Stimulated activated effector memory CD8-positive, alpha-beta T cell treated with anti-CD3 and anti-CD28 coated beads, Interleukin-12 subunit alpha, Interleukin-12 subunit beta, amount 100 ng/mL, for 72 hours (primary cell): Measurements from ENCODE around the gene ZBP1.

ENCODE experiments used
- ATAC-seq: fragments of 150-1000 bp; cut with Tn5 transposase; 2 replicates; pipeline ENCODE4 v1.10.0; 2021
- DNase-seq, 2 donors: peaks; one replicate each; pipeline ENCODE4 v3.0.0; 2021 to 2022; ENCODE audit warnings: low spot score in 2 of 2
- H3K27ac Mint-ChIP-seq: one replicate; pipeline ENCODE4 v1.8.0; 2022; ENCODE audit warnings: mild to moderate bottlenecking, mixed read lengths
- H3K36me3 Mint-ChIP-seq: one replicate; pipeline ENCODE4 v1.8.0; 2022; ENCODE audit warnings: mild to moderate bottlenecking, mixed read lengths
- H3K4me1 Mint-ChIP-seq: one replicate; pipeline ENCODE4 v1.8.0; 2022; ENCODE audit warnings: mixed read lengths
- H3K4me3 Mint-ChIP-seq: one replicate; pipeline ENCODE4 v1.8.0; 2022; ENCODE audit warnings: mild to moderate bottlenecking, mixed read lengths
- H3K9me3 Mint-ChIP-seq: one replicate; pipeline ENCODE4 v1.8.0; 2022; ENCODE audit warnings: mixed read lengths

ZBP1 gene

DNA sequence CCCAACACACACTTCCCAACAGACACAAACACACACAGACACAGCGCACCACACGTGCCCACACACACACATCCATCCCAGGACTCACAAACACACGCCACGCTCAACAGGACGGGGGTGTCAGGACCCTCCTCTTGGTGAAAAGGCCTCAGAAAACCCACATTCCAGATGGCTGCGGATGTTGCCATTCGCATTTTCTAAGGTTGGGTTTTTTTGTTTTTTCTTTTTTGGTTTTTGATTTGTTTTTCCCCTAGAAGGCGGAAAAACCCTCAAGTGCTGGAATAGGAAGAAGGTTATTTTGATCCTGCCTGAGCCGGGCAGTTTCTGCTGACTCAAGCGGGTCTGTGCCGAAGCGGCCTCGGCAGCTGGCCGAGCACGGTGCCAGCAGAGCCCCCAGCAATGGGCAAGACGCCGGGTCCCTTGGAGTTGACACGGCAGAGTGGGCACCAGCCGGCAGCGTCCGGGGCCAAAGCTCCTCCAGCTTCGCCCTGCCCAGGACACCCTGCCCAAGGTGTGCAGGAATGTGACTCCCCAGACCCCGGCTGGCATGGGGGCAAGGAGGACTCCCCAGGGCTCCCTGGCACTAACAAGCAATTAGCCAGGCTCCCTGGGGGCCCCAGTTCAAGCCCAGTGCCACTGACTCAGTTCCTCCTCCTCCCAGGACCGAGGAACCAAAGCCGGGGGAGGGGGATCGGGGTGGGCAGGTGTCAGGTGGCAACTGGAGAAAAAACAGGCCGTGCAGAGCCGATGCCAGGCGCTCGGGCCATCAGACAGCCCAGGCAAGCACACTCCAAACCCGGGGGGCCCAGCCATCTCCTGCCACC, 40.9 kb upstream of the ZBP1 start:
- no peak overlapping the region for H3K27ac Mint-ChIP-seq
- H3K4me3 Mint-ChIP-seq = no peak overlapping the region
- ATAC-seq (no peak), DNase-seq (no peak)
- H3K36me3 Mint-ChIP-seq = no peaks in the 10 kb centered on the region
- no peaks in the 10 kb centered on the region for H3K9me3 Mint-ChIP-seq
- H3K4me1 Mint-ChIP-seq = peaks cover 23% of the 10 kb centered on the region

DNA sequence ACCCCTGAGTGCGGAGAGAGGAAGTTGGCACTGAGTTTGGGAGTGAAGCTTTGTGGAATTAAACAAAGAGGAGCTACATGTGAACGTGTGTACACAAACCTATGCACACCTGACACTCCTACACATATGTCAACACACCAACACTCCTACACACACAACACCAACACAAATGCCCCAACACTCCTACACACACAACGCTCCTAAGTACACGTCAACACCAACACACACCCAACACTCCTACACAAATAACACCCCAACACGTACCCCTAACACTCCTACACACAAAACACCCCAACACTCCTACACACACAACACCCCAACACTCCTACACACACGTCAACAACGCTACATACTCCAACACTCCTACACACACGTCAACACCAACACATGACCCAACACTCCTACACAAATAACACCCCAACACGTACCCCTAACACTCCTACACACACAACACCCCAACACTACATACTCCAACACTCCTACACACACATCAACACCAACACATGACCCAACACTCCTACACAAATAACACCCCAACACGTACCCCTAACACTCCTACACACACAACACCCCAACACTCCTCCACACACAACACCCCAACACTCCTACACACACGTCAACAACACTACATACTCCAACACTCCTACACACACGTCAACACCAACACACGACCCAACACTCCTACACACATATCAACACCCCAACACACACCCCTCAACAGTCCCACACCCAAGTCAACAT, 40.1 kb upstream of the ZBP1 start:
- ATAC-seq = no peak
- Mint-ChIP-seq H3K4me1 (peaks cover 23% of the 10 kb centered on the region), H3K36me3 (no peaks in the 10 kb centered on the region), H3K27ac (no peak overlapping the region), H3K4me3 (no peak overlapping the region), H3K9me3 (no peaks in the 10 kb centered on the region)
- no peak for DNase-seq

DNA sequence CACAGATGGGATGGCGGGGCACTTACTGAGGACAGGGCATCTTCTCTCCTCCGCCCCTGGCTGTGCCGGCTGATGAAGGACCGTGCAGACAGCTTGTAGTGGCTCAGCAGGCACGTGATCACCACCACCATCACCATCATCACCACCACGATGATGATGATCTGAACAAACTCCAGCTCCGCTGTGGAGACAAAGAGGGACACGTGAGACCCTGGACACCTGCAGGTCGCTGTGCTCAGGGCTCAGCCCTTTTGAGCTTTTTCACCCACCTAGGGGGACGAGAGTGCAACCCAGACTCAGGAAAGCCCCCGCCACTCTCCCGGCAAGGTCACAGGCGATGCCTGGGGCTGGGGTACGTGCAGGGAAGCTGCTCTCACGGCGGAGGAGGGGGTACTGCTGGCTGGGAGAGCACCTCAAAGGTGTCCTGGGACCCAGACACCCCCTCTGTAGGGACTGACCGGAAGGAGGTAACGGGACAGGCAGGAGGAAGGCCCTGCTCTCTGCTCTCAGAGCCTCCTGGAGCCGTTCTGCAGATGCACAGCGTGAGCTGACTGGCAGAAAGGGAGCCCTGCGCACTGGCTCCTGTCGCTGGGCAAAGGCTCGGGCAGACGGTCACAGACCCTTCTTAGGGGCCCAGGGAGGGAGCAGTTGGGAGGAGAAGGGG, 39.4 kb upstream of the ZBP1 start:
- H3K36me3 Mint-ChIP-seq = no peaks in the 10 kb centered on the region
- H3K9me3 Mint-ChIP-seq = no peaks in the 10 kb centered on the region
- DNase-seq (no peak), ATAC-seq (no peak)
- H3K4me3 Mint-ChIP-seq = no peak overlapping the region
- H3K4me1 Mint-ChIP-seq = peaks cover 29% of the 10 kb centered on the region
- no peak overlapping the region for H3K27ac Mint-ChIP-seq

DNA sequence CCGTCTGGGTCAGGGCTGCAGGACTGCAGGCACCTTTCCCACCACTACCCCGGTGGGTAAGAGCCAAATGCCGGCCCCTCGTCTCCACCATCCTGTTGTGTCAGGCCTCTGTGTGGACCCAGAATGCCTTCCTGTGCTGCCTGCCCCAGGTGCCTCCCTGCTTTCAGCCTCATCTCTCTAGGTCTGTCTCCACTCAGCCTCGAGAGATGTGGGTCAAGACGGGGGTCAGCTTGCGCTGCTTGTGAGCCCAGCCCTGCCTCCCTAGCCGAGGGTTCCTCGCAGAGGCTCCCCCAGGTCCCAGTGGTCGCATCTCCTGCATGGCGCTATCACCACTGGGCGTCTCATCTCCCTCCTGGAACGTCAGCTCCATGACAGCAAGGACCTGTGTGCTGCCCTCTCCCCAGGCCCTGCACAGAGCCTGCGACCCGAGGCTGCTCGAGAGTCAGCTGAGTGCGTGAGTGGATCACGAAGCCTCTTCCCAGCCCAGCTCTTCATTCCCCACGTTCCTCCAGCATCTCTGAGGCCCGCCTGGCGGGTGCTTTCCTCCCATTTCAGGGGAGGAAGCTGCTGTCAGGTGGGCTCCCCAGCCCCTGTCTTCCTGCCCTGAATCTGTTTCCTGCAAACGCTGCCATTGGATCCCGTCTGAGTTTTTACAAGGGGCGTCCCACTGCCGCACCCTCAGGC, 38.7 kb upstream of the ZBP1 start:
- Mint-ChIP-seq H3K9me3 (no peaks in the 10 kb centered on the region), H3K27ac (no peak overlapping the region), H3K36me3 (no peaks in the 10 kb centered on the region), H3K4me3 (no peak overlapping the region), H3K4me1 (peaks cover 34% of the 10 kb centered on the region)
- ATAC-seq = no peak
- DNase-seq = no peak

DNA sequence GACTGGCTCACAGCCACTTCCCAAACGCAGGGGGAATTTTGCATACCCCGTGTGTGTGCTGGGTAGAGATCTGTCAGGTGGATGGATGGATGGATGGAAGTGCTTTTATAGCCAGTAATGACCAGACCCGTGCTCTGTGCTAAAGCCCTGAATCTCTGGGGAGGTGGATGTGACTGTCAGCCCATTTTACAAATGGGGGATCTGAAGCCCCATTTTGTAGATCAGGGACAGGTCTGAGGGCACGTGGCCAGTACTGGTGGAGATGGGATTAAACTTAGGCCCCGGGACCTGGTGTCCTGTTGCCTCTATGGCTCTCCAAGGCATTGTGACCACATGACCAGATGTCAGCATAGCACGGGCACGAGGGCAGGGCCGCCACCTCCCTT, 38.2 kb upstream of the ZBP1 start:
- H3K4me3 Mint-ChIP-seq = peak overlapping the region; percentile 10
- DNase-seq = no peak
- H3K36me3 Mint-ChIP-seq = no peaks in the 10 kb centered on the region
- peak overlapping the region; percentile 69 for H3K27ac Mint-ChIP-seq
- peaks cover 34% of the 10 kb centered on the region for H3K4me1 Mint-ChIP-seq
- no peaks in the 10 kb centered on the region for H3K9me3 Mint-ChIP-seq
- ATAC-seq = no peak

DNA sequence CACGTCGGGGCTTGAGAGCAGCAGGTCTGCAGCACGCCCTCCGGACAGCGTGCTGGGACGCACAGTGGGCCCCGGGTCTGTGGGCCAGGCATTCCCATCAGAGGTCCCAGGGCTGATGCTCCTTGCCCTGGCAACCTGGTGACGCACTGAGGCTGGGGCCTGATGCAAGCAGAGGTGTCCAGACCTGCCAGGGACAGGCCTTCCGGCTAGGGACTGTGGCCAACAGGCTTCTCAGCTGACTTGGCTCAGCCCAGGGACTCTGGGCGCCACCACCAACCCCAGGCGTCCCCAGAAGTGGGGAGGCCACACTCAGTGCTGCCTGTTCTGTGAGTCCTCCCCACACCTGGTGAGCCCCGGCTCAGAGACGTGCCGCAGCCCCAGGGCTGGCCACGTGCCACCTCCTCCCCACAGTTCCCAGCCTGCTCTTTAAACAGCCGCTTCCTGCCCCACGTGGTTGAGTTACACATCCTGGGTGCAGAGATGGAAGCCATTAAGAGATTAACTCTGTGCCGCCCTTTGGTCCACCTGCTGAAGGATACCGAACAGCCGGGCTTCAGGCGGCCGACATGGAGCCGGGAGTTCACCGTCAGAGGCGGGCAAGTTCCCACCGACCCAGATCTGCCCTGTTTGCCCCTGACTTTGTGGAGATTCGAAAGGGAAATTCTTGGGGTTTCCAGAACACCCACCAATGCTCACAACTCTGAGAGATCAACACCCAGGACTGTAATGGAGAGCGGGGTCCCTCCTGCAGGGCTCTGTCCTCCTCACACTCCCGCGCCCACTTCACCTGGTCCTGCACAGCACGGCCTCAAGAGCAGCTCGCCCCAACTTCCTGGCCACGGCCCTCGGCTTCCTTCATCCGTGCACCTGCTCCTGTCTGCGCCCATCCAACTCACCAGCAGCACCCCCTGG, 37.6 kb upstream of the ZBP1 start:
- DNase-seq (no peak), ATAC-seq (peak; percentile 72)
- H3K27ac Mint-ChIP-seq = peak overlapping the region; percentile 69
- no peaks in the 10 kb centered on the region for H3K9me3 Mint-ChIP-seq
- H3K4me1 Mint-ChIP-seq = peaks cover 34% of the 10 kb centered on the region
- no peaks in the 10 kb centered on the region for H3K36me3 Mint-ChIP-seq
- H3K4me3 Mint-ChIP-seq = peak overlapping the region; percentile 10

DNA sequence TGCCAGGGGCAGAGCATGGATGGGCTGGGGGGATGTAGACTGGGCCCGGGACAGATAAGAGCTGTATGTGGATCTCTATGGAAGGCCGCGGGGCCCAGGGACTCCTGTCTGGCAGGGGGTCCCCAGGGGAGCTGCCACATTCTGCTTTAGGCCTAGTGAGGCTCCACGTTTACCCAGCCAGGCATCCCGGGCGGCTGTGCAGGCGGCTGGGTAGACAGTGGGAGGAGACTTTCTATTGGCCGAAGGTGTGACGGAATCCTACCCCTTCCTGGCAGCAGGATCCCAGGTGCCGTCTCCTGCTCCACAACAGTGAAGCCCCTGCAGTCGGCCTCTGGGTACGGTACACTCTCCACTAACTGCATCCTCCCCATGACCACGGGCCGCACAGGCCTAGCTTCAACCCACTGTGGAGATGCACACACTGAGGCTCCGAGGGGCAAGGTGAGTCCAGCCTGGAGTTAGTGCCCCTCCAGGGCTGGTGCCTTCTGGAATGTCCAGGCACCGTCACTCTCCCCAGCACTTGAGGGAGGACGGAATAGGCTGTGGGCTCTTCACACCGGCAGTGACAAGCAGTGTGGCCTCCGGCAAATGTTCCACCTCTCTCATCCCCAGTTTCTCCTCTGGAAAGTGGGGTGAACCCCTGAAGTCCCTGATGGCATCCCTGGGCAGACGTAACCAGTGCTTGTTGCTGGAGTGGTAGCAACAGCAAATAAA, 36.8 kb upstream of the ZBP1 start:
- Mint-ChIP-seq H3K4me3 (no peak overlapping the region), H3K36me3 (no peaks in the 10 kb centered on the region), H3K9me3 (no peaks in the 10 kb centered on the region), H3K27ac (no peak overlapping the region), H3K4me1 (peaks cover 34% of the 10 kb centered on the region)
- DNase-seq = no peak
- no peak for ATAC-seq

DNA sequence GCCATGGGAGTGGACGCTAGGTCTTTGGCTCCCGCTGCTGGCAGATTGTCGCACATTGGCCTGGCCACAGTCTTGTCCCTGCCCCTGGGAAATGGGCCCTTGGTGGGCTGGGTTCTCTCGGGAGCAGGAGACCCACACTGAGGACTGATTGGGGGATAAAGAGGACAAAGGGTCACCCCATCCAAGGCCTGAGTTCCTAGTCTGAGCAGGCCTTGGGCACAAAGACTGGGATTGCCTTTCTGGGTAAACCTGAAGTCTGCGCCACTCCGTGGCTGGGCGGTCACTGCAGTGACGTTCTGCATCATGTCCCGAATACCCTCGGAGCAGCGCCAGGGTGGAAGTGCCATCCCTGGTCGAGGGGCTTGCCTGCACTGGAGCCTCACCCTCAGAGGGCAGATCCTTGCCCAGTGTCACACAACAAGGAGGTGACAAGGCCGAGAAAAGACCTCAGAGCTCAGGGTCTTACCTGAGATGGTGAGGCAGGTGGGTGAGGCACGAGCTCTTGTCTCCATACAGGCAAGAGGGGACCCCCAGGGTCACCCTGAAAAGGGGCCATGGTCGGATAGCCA, 36.1 kb upstream of the ZBP1 start:
- Mint-ChIP-seq H3K4me1 (peaks cover 34% of the 10 kb centered on the region), H3K4me3 (no peak overlapping the region), H3K27ac (no peak overlapping the region), H3K36me3 (no peaks in the 10 kb centered on the region), H3K9me3 (no peaks in the 10 kb centered on the region)
- ATAC-seq (no peak), DNase-seq (no peak)

DNA sequence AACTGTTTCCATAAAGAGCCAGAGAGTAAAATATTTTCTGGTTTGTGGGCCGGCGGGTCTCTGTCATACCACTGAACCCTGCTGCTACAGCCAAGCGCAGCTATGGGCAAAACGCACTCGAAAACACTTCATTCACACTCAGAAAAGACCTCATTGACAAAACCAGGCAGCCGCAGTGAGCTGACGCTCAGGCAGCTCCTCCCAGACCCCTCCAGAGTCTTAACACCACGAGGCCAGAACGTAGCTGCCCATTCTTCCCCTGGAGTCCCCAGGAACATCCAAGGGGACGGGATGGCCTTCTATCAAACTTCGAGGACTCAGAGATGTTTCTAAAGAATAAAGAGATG, 35.6 kb upstream of the ZBP1 start:
- no peaks in the 10 kb centered on the region for H3K36me3 Mint-ChIP-seq
- DNase-seq = no peak
- no peak overlapping the region for H3K27ac Mint-ChIP-seq
- no peaks in the 10 kb centered on the region for H3K9me3 Mint-ChIP-seq
- ATAC-seq = no peak
- H3K4me3 Mint-ChIP-seq = no peak overlapping the region
- H3K4me1 Mint-ChIP-seq = peaks cover 34% of the 10 kb centered on the region

DNA sequence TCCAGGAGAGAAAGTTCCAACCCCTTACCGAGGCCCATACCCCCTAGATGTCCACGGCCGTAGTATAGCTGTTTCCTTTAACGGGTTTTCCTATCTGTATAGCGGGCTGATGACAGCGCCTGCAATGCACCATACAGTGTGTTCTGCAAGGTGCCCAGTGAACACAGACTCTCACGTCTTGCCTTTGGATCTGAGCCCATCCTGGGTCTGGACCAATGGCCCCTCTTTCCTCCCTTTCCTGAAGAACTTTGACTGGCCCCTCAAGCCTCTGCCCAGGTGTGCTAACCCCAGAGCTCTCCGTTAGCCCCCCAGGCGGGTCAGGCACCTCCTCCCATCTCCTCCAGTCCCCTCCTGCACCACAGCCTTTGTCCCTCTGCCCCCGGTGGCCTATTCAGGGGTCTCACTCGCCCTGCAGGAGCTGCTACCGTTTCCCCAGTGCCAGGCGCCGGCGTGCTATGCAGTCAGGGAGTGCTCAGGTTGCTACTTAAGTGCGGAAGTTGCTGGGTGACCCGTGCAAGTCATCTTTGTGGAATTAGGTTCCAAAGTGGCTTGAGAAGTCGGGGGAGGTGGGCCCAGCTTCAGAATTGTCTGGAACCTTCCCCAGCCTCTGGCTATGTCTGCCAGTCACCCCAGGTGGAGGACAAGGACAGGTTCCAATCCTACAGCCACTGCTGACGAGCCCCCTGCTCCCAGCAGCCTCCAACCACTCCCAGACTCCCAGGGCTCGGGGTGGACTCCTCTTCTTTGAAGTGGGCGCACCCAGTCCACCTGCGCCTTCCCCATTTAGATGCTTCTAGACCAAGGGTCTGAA, 35.0 kb upstream of the ZBP1 start:
- Mint-ChIP-seq H3K36me3 (no peaks in the 10 kb centered on the region), H3K4me3 (no peak overlapping the region), H3K27ac (no peak overlapping the region), H3K9me3 (no peaks in the 10 kb centered on the region), H3K4me1 (peaks cover 30% of the 10 kb centered on the region)
- no peak for ATAC-seq
- DNase-seq = peak in 1 of 2 donors; percentile 40

DNA sequence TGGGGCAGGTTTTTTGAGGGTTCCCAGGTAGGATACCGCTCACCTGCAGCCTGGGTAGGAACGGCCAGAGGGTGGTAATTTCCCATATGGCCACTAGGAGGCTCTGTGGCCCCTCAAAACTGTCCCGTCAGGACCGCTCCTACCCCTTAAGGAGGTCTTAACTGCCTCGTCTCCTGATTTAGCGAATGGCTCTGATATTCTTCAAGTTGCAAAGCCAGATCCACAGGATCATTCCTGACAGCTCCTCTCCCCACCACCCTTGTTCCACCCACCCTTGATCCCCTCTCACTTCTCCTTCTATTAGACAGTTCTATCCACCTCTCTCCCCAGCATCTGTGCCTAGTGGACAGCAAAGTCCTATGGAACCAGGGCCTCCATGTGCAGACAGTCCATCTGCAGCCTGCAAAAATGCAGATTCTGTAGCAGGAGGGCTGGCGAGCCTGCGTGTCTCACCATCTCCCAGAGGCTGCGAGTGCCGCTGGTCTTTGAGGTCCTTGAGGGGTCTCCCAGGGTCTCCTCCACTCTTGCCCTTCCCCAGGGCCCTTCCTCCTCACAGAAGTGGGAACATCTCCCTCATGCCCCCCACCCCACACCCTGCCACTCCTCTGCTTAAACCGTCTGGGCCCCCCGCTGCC, 34.3 kb upstream of the ZBP1 start:
- DNase-seq (peak; percentile 46 to 77), ATAC-seq (peak; percentile 73)
- H3K9me3 Mint-ChIP-seq = no peaks in the 10 kb centered on the region
- H3K36me3 Mint-ChIP-seq = no peaks in the 10 kb centered on the region
- H3K4me3 Mint-ChIP-seq = no peak overlapping the region
- no peak overlapping the region for H3K27ac Mint-ChIP-seq
- H3K4me1 Mint-ChIP-seq = peaks cover 28% of the 10 kb centered on the region

DNA sequence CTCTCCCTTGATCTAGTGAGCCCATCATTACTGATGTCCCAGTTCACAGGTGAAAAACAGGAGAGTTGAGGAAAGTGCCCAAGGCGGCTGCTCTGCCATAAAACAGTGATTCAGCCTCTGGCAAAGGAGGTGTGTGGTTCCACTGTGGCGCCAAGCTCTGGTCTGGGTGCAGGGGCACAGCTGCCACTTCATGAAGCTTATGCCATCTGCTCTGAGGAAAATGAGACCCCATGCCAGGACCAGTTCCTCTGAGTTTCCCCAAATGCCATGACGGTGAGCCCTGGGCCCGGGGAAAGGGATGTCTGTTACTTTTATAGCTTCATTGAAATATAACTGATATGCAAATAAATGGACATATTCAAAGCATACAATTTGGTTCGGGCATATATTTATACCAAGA, 33.7 kb upstream of the ZBP1 start:
- no peak overlapping the region for H3K27ac Mint-ChIP-seq
- H3K4me3 Mint-ChIP-seq = no peak overlapping the region
- no peaks in the 10 kb centered on the region for H3K36me3 Mint-ChIP-seq
- peak in 1 of 2 donors; percentile 41 for DNase-seq
- no peak for ATAC-seq
- peaks cover 23% of the 10 kb centered on the region for H3K4me1 Mint-ChIP-seq
- no peaks in the 10 kb centered on the region for H3K9me3 Mint-ChIP-seq

DNA sequence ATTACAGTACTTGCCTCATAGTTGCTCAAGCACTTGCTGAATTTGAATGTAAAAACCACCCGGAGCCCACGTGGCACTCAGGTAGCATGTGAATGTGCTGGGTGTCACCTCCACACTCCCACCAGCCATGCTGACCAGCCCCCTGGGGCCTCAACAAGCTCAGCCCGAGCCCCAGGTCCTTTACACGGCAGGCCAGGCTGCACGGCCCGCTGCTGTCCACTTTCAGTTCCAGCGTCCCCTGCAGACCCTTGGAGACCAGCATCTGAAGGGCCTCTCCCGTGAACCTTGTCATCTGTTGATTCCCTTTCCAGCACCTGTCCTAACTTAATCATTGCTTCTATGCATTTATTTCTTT, 33.3 kb upstream of the ZBP1 start:
- peak in 1 of 2 donors; percentile 45 for DNase-seq
- H3K4me3 Mint-ChIP-seq = no peak overlapping the region
- H3K4me1 Mint-ChIP-seq = peaks cover 19% of the 10 kb centered on the region
- H3K36me3 Mint-ChIP-seq = no peaks in the 10 kb centered on the region
- ATAC-seq = no peak
- no peak overlapping the region for H3K27ac Mint-ChIP-seq
- no peaks in the 10 kb centered on the region for H3K9me3 Mint-ChIP-seq
